WERI-Rb-1 (cell line): Measurements from ENCODE around the gene AHI1.

ENCODE experiments used
- DNase-seq: peaks from one replicate; pipeline ENCODE4 v3.0.0-alpha.2; 2020
- H3K27ac ChIP-seq: fragments of 250-450 bp; sonication (Bioruptor Pico); 2 replicates; pipeline ENCODE4 v1.5.1; 2020; ENCODE audit warnings: mild to moderate bottlenecking, moderate library complexity
- H3K27me3 ChIP-seq: fragments of 250-450 bp; sonication (Bioruptor Pico); 2 replicates; pipeline ENCODE4 v1.5.1; 2021; ENCODE audit warnings: mild to moderate bottlenecking, low read depth, moderate library complexity; ENCODE audit not compliant: insufficient read depth, severe bottlenecking
- H3K36me3 ChIP-seq: fragments of 250-450 bp; sonication (Bioruptor Pico); 2 replicates; pipeline ENCODE4 v1.5.1; 2020; ENCODE audit warnings: mild to moderate bottlenecking, moderate library complexity
- H3K4me3 ChIP-seq: 2 replicates; pipeline ENCODE4 v1.5.1; 2011; ENCODE audit warnings: low read depth, mild to moderate bottlenecking, control low read depth, low read length
- H3K9me3 ChIP-seq: fragments of 250-450 bp; sonication (Bioruptor Pico); 2 replicates; pipeline ENCODE4 v1.5.1; 2021; ENCODE audit warnings: mild to moderate bottlenecking, moderate library complexity; ENCODE audit not compliant: severe bottlenecking
- TF ChIP-seq, protein P1 (sequence below): IDR thresholded peaks from 2 replicates; pipeline ENCODE4 v1.5.1; 2011; ENCODE audit warnings: low read depth, mild to moderate bottlenecking, control low read depth, inconsistent platforms, low read length

Gene AHI1

DNA sequence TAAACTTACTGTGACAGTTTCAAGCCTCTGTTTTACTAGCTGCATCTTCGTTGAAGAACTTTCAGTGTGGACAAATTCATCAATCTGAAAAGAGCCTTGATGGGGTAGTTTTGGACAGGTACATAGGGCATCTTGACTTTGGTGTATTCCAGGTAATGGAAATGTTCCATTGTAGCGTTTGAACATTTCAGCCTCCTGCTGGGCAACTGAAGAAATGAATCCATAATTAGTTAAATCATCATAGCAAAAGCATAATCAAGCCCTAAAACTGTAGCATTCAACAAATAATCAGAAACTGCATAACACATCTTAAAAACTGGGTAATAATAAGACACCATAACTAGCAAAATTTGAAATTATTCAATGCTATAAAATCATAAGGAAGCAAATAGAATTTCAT is 86.2 kb downstream of the AHI1 start:
- H3K27me3 ChIP-seq: no peaks in the 10 kb centered on the region
- H3K9me3 ChIP-seq: no peaks in the 10 kb centered on the region
- peaks cover 13% of the 10 kb centered on the region for H3K36me3 ChIP-seq
- H3K4me3 ChIP-seq: no peak overlapping the region
- no peak overlapping the region for H3K27ac ChIP-seq
- TF ChIP-seq, protein P1, sequence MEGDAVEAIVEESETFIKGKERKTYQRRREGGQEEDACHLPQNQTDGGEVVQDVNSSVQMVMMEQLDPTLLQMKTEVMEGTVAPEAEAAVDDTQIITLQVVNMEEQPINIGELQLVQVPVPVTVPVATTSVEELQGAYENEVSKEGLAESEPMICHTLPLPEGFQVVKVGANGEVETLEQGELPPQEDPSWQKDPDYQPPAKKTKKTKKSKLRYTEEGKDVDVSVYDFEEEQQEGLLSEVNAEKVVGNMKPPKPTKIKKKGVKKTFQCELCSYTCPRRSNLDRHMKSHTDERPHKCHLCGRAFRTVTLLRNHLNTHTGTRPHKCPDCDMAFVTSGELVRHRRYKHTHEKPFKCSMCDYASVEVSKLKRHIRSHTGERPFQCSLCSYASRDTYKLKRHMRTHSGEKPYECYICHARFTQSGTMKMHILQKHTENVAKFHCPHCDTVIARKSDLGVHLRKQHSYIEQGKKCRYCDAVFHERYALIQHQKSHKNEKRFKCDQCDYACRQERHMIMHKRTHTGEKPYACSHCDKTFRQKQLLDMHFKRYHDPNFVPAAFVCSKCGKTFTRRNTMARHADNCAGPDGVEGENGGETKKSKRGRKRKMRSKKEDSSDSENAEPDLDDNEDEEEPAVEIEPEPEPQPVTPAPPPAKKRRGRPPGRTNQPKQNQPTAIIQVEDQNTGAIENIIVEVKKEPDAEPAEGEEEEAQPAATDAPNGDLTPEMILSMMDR: no peak
- DNase-seq: no peak

DNA sequence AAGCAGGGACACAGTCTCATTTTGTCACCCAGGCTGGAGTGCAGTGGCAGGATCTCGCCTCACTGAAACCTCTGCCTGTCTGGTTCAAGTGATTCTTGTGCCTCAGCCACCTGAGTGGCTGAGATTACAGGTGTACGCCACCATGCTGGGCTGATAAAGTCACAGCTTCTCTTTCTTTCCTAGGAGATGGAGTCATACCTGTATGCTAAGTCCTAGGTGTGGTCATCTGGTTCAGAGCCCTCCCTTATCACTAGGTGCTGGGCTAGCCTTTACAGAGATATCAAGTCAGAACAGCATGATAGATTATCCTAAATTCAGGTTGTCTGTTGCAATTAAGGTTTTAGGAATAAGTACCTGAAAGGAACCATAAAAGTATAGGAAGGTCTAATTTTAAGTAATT is 86.7 kb downstream of the AHI1 start:
- Histone ChIP-seq H3K27me3 (no peaks in the 10 kb centered on the region), H3K9me3 (no peaks in the 10 kb centered on the region), H3K27ac (no peak overlapping the region), H3K4me3 (no peak overlapping the region), H3K36me3 (peaks cover 15% of the 10 kb centered on the region)
- TF ChIP-seq, protein P1: no peak
- no peak for DNase-seq

- Histone ChIP-seq H3K9me3 (no peaks in the 10 kb centered on the region), H3K4me3 (no peak overlapping the region), H3K27me3 (no peaks in the 10 kb centered on the region), H3K36me3 (peaks cover 19% of the 10 kb centered on the region), H3K27ac (no peak overlapping the region)
- DNase-seq: no peak
- TF ChIP-seq, protein P1: no peak
Observed at GRCh38 chr6:135403584-135403983, 94.0 kb downstream of the AHI1 start.

DNA sequence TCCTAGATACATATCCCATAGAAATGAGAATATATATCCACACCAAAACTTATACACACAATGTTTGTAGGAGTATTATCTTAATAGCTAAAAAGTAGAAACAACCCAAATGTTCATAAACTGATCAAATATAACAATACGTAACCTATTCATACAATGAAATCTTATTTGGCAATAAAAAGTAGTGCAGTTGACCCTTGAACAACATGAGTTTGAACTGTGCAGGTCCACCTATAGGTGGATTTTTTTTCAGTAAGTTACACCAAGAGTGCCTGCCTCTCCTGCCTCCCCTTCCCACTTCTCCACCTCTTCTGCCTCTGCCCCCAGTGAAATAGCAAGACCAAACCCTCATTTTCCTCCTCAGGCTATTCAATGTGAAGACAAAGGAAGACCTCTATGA is 95.2 kb downstream of the AHI1 start:
- Histone ChIP-seq H3K27ac (no peak overlapping the region), H3K27me3 (no peaks in the 10 kb centered on the region), H3K36me3 (peaks cover 19% of the 10 kb centered on the region), H3K4me3 (no peak overlapping the region), H3K9me3 (no peaks in the 10 kb centered on the region)
- TF ChIP-seq, protein P1: no peak
- no peak for DNase-seq

GRCh38 chr6:135397172-135397952 is 100.2 kb downstream of the AHI1 start:
- DNase-seq: no peak
- H3K36me3 ChIP-seq: peaks cover 7% of the 10 kb centered on the region
- H3K27ac ChIP-seq: no peak overlapping the region
- TF ChIP-seq, protein P1: no peak
- no peaks in the 10 kb centered on the region for H3K27me3 ChIP-seq
- no peaks in the 10 kb centered on the region for H3K9me3 ChIP-seq
- H3K4me3 ChIP-seq: no peak overlapping the region

- H3K27me3 ChIP-seq: no peaks in the 10 kb centered on the region
- TF ChIP-seq, protein P1: no peak
- H3K36me3 ChIP-seq: peaks cover 7% of the 10 kb centered on the region
- no peak for DNase-seq
- H3K27ac ChIP-seq: no peak overlapping the region
- H3K4me3 ChIP-seq: no peak overlapping the region
- H3K9me3 ChIP-seq: no peaks in the 10 kb centered on the region
Observed at GRCh38 chr6:135395136-135395535, 102.4 kb downstream of the AHI1 start.
